Stimulated activated CD8-positive, alpha-beta memory T cell treated with anti-CD3 and anti-CD28 coated beads, Interleukin-7, amount 100 ng/mL, for 4 hours (primary cell): Measurements from ENCODE around the gene SGPP1.
"Not testable (repeated sequence)": the region's sequence is repeated elsewhere in the genome, so short reads cannot be mapped to it uniquely, and the experiment has no call there.

ENCODE experiments used
- DNase-seq, 2 donors: peaks; one replicate each; pipeline ENCODE4 v3.0.0-alpha.2; 2020; ENCODE audit warnings: low read depth in 2 of 2

The SGPP1 gene

DNA sequence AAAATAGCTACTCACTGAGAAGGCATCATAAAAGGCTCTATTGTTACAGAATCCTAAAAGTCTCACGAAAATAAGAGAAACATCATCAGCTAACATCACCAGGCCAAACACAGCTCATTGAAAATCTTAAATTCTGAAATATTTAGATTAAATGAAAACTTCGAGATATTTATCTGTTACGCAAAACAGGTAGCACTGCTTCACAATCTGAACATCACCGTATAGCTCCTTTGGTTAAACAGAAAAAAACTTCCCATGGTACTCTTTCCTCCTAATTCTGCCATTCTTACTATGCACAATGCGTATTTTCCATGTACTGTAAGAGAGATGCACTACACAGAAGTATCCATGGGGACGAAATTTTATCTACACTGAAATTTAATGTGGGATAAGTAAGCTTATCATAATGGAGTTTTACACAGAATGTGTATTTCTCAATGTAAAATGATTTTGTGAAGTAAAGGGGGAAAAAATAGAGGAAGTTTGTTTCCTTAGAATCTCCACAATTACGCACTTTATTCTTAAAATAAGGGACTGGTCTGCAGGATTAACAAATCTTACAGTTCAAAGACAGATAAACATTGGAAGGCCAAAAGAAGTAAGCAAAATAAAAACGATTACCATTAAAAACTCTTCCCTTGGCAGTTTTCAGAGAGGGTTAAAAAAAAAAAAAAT is 1.9 kb downstream of the SGPP1 start:
- no peak for DNase-seq

DNA sequence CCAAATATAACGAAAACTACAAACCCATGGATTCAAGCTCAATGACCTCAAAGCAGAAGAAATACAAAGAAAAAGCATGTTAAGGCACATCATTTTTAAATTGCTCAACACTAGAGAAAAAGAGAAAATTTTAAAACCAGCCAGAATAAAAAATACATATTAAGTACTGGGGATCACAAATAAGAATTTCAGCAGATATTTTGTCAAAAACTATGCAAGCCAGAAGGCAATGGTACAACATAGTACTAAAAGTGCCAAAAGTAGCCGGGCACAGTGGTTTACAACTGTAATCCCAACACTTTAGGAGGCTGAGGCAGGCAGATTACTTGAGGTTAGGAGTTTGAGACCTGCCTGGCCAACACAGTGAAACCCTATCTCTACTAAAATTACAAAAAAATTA is 10.2 kb downstream of the SGPP1 start:
- no peak for DNase-seq

DNA sequence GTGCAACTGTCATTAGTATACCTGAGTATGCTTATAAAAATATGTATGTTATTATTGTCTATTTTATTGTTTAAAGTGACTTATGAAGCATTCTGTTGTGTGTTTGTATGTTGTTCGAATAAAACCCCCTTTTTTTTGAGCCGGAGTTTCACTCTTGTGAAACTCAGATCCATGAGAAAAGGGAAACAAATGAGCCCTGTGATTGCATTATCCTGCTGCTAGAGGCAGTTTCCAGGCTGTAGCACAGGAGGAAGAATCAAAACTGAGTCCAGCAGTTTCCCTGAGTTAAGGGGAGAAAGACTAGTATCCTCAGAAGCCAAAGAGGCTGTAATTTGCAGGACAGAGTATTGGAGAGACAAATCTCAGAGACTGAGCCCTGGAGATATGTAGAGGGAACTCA is 12.5 kb downstream of the SGPP1 start:
- DNase-seq, result no peak

DNA sequence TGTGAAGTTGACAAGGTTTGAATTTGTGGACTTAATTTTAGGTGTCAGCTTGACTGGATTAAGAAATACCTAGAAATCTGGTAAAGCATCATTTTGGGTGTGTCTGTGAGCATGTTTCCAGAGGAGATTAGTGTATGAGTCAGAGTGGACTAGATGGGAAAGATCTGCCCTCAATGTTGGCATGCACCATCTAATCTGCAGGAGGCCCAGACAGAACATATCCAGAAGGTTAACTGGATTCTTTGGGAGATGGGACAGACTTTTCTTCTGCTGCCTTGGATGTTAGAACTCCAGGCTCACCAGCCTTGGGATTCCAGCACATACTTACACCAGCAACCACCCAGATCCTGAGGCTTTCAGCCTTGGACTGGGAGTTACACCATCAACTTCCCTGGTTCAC is 14.1 kb downstream of the SGPP1 start:
- no peak for DNase-seq

DNA sequence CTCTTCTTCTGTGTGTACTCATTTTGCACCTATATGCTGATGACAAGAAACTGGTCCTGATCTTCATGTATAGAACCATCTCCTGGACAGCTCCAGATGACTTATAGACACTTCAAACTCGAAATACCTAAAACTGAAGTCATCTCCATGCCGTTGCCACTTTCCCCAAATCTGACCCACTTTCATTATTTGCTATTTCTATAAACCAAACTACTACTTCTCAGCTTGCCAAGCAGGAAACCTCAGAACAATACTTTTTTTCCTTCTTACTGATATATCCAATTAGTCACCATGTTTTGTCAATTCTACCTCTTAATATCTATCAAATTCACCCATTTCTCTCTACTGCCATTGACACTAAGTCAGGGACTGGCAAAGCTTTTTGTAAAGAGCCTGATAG is 14.8 kb downstream of the SGPP1 start:
- DNase-seq, result no peak

DNA sequence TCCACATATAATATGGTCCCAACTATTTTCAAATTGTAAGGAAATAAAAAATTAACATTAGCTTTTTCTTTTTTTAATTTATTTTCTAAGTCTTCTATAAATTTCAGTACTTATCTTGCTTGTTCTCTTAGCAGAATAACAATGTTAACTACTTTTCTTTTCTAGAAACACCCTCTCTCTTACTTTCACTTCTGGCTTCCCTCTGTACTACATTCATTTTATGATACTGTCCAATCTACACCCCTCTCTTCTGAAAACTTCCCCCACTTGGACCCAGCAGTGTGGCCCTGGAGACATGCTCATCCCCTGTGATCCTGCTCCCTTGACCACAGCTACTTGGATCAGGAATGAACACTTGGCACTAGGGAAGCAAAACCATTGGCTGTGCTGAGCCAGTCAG is 15.7 kb downstream of the SGPP1 start:
- no peak for DNase-seq

DNA sequence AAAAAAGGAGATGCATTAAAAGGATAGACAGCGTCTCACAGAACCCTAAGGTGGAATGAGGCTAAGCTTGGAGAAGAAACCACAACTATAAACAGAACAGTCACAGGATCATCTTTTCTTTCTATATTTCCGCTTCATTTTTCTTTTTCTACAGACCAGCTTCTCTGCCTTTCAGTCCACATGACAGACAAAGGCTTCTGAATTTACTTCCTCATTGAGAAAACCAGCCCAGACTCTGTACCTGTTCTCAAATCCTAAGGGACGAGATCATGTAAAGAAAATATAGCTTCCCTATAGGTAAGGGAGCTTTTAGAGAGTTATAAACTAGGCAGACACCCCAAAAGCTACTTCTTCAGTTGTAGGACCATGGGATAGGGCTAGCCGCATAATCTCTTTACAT is 17.4 kb downstream of the SGPP1 start:
- no peak for DNase-seq

DNA sequence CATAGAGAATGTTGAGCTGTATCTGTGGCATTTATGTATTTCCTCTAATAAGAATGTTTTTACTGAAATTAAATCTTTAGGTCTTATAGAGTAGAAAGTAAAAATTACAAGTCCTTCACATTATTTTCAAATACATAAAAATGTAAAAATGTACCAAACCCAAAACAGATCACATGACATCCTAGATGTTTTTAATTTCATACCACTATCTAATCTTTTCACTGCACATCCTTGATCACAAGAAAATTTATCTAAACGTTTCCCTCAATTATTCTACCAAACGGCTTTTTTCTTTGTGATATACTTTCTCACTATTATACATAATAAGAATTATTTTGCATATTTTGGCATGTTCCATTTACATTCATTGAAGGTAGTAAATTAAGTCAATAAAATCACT is 18.3 kb downstream of the SGPP1 start:
- no peak for DNase-seq

DNA sequence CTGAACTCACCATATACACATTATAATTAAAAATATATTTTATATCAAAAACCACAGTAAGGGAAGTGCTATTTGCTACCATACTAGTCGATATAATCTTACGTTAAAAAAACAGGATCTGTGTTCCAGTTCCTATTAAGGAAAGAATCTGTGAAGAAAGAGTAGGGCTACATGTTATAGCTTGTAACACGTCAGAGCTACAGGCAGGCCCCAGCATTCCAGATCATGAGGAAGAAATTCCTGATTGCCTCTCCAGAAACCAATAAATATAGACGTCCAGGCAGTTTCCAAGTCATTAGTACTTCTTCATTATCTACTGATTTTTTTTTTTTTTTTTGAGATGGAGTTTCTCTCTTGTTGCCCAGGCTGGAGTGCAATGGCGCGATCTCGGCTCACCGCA is 20.6 kb downstream of the SGPP1 start:
- DNase-seq, result no peak

DNA sequence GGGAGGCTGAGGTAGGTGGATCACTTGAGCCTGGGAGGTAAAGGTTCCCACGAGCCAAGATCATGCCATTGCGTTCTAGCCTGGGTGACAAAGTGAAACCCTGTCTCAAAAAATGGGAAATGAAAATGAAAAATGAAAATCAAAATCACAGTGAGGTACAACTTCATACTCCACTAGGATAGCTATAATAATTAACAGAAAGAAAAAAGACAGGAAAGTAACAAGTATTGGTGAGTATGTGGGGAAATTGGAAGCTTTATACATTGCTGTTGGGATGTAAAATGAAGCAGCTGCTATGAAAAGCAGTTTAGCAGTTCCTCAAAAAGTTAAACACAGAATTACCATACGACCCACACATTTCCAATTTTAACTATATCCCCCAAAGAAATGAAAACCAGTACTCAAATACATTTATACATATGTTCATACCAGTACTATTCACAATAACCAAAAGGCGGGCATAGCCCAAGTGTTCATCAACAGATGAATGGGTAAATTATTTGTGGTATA is 22.2 kb downstream of the SGPP1 start:
- no peak for DNase-seq

DNA sequence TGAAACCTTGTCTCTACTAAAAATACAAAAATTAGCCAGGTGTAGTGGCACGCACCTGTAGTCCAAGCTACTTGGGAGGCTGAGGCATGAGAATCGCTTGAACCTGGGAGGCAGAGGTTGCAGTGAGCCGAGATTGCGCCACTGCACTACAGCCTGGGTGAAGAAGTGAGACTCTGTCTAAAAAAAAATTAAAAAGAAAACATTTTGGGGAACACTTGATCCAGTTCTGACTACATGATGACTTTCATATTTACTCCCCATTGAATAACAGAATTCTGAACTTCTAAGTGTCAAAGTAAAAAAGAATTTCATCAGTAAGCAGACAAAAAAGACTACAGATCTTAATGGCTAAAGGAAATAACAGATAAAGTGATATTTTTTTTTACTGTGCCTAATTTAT is 25.3 kb downstream of the SGPP1 start:
- DNase-seq, result not testable (repeated sequence)

DNA sequence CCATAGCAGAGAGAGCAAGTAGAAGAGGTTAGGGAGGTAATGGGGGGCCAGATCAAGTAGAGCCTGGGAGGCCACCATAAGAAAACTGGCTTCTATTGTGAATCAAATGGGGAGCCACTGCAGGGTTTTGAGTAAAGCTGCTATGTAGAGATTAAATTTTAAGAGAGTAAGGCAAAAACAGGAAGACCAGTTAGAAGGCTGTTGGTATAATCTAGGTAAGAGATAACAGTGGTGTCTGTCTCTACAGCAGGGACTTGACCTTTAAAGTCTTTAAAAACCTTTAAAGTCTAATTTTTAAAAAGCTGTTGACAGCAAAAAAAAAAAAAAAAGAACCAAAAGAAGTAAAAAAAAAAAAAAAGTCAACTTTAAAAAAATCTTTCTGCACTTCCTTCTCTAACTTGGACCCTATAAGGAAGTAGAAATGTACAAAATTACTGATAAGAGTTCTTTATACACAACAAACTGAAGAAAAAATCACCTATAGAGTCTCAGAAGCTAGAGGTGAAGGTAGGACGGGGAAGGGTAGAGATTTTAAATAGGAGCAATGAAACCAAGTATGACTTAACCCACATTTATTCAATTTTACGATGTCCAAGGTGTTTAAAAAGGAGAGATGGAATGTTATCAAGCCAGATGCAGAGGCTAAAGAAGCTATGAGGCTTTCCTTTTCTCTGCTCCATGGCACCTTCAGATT is 26.1 kb downstream of the SGPP1 start:
- DNase-seq, result no peak

DNA sequence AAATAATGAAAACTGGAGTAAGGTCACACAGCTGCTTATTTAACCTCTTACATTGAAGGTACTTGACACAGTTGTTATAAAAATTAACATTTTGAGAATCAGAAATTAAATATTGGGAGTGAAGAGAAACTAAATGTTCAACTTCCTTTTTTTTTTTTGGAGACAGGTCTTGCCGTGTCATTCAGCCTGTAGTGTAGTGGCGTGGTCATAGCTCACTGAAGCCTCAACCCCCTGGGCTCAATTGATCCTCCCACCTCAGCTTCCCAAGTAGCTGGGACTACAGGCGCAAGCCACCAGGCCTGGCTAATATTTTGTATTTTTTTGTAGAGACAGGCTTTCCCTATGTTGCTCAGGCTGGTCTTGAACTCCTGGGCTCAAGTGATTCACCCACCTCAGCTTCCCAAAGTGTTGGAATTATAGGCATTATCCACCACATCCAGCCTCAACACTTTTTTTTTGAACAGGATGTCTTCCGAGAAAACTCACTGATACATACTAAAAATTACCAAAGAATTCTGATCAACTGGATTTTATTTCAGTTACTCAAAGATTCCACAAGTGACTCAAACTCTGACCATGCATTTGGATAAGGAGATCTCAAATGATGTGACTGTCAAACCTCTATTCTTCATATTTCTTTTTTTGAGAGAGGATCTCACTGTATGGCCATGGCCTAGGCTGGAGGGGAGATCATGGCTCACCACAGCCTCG is 35.4 kb downstream of the SGPP1 start:
- no peak for DNase-seq

DNA sequence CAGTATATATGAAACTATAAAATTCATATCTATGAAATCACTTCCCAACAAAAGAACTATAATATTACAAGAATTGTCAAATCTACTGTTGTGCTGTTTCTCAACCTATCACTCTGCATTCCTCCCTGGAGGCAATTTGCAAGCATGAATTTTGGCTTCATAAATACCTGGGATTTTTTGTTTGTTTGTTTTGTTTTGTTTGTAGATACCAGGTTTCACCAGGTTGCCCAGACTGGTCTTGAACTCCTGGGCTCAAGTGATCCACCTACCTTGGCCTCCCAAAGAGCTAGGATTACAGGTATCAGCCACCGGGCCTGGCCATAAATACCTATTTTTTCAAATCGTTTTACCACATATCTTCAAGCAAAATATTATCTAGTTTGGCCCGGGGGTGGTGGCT is 38.7 kb downstream of the SGPP1 start:
- no peak for DNase-seq

DNA sequence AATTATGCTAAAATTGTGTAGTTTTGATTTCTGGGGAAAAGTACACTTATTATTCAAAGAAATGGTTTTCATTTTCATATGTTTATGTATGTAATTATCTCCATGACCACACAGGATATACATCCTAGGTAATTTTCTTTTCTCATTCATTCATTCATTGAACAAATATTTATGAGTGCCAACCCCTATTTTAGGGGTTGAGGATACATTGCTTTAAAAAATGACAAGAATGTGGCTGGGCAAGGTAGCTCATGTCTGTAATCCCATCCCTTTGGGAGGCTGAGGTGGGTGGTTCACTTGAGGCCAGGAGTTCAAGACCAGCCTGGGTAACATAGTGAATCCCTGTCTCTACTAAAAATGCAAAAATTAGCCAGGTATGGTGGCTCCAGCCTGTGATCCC is 40.9 kb downstream of the SGPP1 start:
- DNase-seq, result no peak

DNA sequence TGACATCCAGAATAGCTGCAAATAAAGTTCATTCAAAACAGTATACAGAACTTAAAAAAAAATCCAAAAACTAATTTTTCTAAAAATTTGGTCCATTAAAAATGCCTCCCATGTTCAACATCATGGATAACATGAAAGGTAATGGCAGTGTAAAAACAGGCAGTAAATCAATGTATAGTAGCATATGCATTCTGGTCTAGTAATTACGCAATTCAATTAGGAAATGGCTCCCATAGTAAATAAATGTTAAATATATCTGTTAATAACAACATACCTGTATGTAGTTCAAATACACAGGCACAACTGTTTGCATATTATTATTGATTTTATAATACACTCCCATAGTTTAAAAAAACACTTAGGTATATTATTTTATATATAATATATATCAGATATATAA is 42.5 kb downstream of the SGPP1 start:
- no peak for DNase-seq

DNA sequence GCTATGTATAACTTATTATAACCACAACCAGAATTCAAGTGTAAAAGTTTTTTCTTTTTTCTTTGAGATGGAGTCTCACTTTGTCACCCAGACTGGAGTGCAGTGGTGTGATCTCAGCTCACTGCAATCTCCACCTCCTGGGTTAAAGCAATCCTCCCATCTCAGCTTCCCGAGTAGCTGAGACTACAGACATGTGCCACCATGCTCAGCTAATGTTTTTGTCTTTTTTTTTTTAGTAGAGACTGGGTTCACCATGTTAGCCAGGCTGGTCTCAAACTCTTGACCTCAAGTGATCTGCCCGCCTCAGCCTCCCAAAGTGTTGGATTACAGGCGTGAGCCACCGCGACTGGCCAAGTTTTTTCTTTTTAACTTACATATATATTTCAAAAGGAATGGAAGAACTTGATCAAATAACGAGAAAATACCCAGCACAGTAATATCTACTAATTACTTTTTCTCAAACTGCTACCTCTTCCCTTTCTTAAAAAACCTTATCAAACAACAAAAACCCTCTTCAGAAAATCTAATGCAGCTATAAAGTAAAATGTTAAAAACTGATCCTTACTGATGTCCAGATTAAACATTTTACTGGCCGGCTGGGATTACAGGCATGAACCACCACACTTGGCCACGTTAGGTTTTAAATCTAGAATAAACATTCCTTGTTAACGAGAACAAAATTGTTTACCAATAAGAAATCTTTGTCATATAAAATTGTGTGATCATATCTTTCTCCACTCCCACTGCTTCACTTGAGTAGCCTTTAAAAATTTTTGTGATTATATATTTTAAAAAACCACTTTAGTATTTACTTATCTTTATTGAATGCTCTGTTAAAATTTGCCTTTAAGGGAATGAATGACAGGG is 44.9 kb downstream of the SGPP1 start:
- DNase-seq, result no peak

DNA sequence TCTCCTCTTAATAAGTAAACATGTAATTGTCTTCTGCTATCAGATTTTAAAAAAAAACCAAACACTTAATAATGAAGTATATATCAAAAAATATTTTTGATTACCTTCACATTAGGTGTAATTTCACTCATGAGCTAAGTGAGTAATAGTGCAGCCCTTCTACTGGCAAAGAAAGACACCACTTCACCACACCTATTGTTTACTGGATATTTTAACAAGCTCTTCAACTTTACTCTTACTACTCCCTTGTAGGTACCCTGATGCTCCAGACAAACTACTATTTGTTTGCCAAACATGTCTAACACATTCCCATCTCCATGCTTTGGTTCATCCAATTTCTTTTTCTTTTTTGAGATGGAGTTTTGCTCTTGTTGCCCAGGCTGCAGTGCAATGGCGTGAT is 49.3 kb downstream of the SGPP1 start:
- no peak for DNase-seq

DNA sequence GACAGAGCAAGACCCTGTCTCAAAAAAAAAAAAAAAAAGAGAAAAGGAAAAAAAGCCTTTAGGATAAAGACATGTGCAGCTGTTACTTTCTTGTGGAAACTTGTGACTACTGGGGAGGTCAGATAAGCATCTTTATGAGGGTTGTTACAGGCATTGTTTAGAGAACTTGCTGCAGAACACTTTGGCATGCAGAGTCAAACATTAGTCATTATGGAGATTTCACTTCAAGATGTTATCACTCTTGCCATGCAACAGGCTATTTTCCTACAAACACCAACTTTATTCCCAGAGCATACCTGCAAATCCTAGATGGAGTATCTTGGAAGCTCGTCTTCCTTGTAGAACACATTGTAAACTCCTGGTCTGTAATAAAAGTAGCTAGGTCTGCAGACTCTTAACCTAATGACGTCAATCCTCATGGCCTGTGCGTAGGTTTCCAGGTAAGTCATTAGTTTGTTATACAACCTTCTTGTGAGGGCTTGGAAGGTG is 49.9 kb downstream of the SGPP1 start:
- no peak for DNase-seq

DNA sequence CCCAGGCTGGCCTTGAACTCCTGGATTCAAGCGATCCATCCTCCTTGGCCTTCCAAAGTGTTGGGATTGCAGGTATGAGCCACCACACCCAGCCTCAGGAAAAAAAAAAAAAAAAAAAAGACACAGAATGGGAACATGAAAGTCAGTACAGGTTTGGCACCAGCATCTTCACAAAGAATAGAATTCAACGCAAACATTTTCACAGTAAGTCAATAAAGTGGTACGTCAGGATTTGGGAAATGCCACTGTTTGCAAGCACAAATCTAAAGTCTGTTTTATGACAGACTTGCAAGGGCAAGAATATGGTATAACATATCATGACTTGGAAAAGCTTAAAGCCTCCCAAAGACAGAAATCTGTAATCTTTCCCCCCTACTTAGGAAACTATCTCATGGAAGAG is 51.2 kb downstream of the SGPP1 start:
- DNase-seq, result no peak

DNA sequence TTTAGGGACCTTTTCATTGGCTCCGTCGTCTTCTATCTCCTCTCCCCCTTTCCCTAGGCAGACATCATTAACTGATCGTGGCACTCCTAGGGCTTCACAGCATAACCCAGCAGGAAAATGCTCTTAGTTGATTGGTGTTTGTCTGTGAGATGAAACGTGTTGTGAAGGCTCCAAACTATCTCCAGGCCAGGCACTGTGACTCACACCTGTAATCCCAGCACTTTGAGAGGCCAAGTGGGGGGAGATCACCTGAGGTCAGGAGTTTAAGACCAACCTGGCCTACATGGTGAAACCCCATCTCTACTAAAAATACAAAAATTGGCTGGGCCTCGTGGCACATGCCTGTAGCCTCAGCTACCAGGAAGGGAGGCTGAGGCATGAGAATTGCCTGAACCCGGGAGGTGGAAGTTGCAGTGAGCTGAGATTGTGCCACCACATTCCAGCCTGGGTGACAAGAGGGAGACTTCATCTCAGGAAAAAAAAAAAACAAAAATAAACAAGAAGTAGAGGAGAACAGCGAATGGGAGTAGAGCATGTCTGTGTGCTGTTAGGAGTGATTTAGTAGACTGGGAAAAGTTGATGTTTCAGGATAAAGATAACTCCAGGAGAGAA is 53.9 kb downstream of the SGPP1 start:
- DNase-seq, result no peak
